Esophagus squamous epithelium (tissue), 4 donors: ENCODE results near the gene POLR1G.

ENCODE experiments used
- POLR2A ChIP-seq, 4 donors: fragments of 450-650 bp; IDR thresholded peaks; one replicate each; pipeline ENCODE4 v1.6.1; 2017; ENCODE audit warnings: antibody characterized with exemption in 4 of 4, mild to moderate bottlenecking in 4 of 4, moderate library complexity in 3 of 4
- TF ChIP-seq, protein P1 (sequence below), 6 experiments: fragments of 450-650 bp in 4 of 6; fragments of 200-600 bp in 2 of 6; sonication (generic) in 2 of 6; IDR thresholded peaks; one replicate each; pipeline ENCODE4 v1.5.1; 2016 to 2019; ENCODE audit warnings: antibody characterized with exemption in 6 of 6, mild to moderate bottlenecking in 4 of 6, moderate library complexity in 4 of 6

DNA sequence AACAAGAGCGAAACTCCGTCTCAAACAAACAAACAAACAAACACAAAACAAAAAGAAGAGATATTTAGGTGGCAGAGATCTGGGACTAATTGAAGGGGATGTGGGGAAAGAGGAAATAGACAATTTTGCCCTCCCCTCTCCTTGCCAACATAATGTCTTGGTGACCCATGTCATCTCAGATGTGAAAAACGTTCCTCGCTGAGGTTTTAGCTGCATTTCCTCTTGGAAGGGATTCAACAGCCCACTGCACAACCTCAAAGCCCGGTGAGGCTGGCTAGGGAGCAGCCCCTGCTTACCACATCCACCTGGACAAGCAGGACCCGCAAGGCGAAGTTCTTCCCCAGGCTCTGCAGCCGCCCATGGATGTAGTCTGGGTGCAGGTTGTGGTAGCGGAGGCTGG, 12.4 kb downstream of the POLR1G start:
- no peak for TF ChIP-seq POLR2A (IDR thresholded peaks at IDR 0.05)
- TF ChIP-seq, protein P1, sequence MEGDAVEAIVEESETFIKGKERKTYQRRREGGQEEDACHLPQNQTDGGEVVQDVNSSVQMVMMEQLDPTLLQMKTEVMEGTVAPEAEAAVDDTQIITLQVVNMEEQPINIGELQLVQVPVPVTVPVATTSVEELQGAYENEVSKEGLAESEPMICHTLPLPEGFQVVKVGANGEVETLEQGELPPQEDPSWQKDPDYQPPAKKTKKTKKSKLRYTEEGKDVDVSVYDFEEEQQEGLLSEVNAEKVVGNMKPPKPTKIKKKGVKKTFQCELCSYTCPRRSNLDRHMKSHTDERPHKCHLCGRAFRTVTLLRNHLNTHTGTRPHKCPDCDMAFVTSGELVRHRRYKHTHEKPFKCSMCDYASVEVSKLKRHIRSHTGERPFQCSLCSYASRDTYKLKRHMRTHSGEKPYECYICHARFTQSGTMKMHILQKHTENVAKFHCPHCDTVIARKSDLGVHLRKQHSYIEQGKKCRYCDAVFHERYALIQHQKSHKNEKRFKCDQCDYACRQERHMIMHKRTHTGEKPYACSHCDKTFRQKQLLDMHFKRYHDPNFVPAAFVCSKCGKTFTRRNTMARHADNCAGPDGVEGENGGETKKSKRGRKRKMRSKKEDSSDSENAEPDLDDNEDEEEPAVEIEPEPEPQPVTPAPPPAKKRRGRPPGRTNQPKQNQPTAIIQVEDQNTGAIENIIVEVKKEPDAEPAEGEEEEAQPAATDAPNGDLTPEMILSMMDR (IDR thresholded peaks at IDR 0.05), result no peak
